Measurements from ENCODE around the gene MEMO1. TPM values are rescaled to one million over a fixed set of nuclear protein-coding genes. Genes with fewer than 3 reads are reported as not detected.

Gene MEMO1
- total RNA-seq, 1 donor from 2014 or later: 41.9 TPM

- intact Hi-C loops (cut with micrococcal nuclease): no loop called here
- DNase-seq: no peak
- peaks cover 11% of the 10 kb centered on the region for H3K4me1 ChIP-seq
- H3K27me3 ChIP-seq (ENCODE audit: low read depth): no peaks in the 10 kb centered on the region
- no peak for TF ChIP-seq CTCF (IDR thresholded peaks at IDR 0.05; ENCODE audit: borderline replicate concordance)
- no peaks in the 10 kb centered on the region for H3K9me3 ChIP-seq (replicated peaks)
- no peaks in the 10 kb centered on the region for H3K36me3 ChIP-seq
- H3K4me3 ChIP-seq: no peak overlapping the region
- no peak overlapping the region for H3K27ac ChIP-seq (replicated peaks)
Measured at GRCh38 chr2:31932589-31932988, 78.2 kb downstream of the MEMO1 start.

GRCh38 chr2:31931916-31932315 is 78.9 kb downstream of the MEMO1 start:
- no peaks in the 10 kb centered on the region for H3K9me3 ChIP-seq (replicated peaks)
- H3K27ac ChIP-seq (replicated peaks): no peak overlapping the region
- H3K27me3 ChIP-seq (ENCODE audit: low read depth): no peaks in the 10 kb centered on the region
- no peak for TF ChIP-seq CTCF (IDR thresholded peaks at IDR 0.05; ENCODE audit: borderline replicate concordance)
- peaks cover 11% of the 10 kb centered on the region for H3K4me1 ChIP-seq
- no peak for DNase-seq
- H3K36me3 ChIP-seq: no peaks in the 10 kb centered on the region
- intact Hi-C loops (cut with micrococcal nuclease): no loop called here
- no peak overlapping the region for H3K4me3 ChIP-seq

GRCh38 chr2:31925517-31925916 is 85.3 kb downstream of the MEMO1 start:
- intact Hi-C loops (cut with micrococcal nuclease): no loop called here
- TF ChIP-seq CTCF (IDR thresholded peaks at IDR 0.05; ENCODE audit: borderline replicate concordance): no peak
- no peaks in the 10 kb centered on the region for H3K36me3 ChIP-seq
- no peaks in the 10 kb centered on the region for H3K27me3 ChIP-seq (ENCODE audit: low read depth)
- no peak overlapping the region for H3K4me3 ChIP-seq
- no peak overlapping the region for H3K27ac ChIP-seq (replicated peaks)
- H3K9me3 ChIP-seq (replicated peaks): no peaks in the 10 kb centered on the region
- peaks cover 13% of the 10 kb centered on the region for H3K4me1 ChIP-seq
- no peak for DNase-seq

- TF ChIP-seq CTCF (IDR thresholded peaks at IDR 0.05; ENCODE audit: borderline replicate concordance): no peak
- peak overlapping the region; percentile 57 for H3K27ac ChIP-seq (replicated peaks)
- intact Hi-C loops (cut with micrococcal nuclease): no loop called here
Measured at GRCh38 chr2:31923662-31924061, 87.1 kb downstream of the MEMO1 start.

GRCh38 chr2:31922542-31923408 is 88.0 kb downstream of the MEMO1 start:
- H3K4me3 ChIP-seq: peak overlapping the region; percentile 7
- no peaks in the 10 kb centered on the region for H3K27me3 ChIP-seq (ENCODE audit: low read depth)
- peaks cover under 1% of the 10 kb centered on the region for H3K36me3 ChIP-seq
- no peaks in the 10 kb centered on the region for H3K9me3 ChIP-seq (replicated peaks)
- intact Hi-C loops (cut with micrococcal nuclease): no loop called here
- H3K27ac ChIP-seq (replicated peaks): peak overlapping the region; percentile 57
- peaks cover 17% of the 10 kb centered on the region for H3K4me1 ChIP-seq
- no peak for DNase-seq
- TF ChIP-seq CTCF (IDR thresholded peaks at IDR 0.05; ENCODE audit: borderline replicate concordance): no peak

More at GRCh38 chr2:31923662-31924061, 87.1 kb downstream of the MEMO1 start:
- DNase-seq: no peak
- Histone ChIP-seq H3K9me3 (replicated peaks) (no peaks in the 10 kb centered on the region), H3K4me3 (peak overlapping the region; percentile 7), H3K36me3 (no peaks in the 10 kb centered on the region), H3K4me1 (peaks cover 17% of the 10 kb centered on the region), H3K27me3 (ENCODE audit: low read depth) (no peaks in the 10 kb centered on the region)

All from left ventricle myocardium inferior (tissue), 1 donor.